Measurements from ENCODE around the gene UXT.

GRCh38 chrX:47697181-47697580 lies 38.2 kb upstream of the UXT start:
- TF ChIP-seq CTCF (IDR thresholded peaks at IDR 0.05) (no peak), ATF2 (CRISPR knock-in tag; IDR thresholded peaks at IDR 0.05; ENCODE audit: borderline replicate concordance, low read depth) (no peak), USF1 (CRISPR knock-in tag; IDR thresholded peaks at IDR 0.05) (no peak), ARID4B (CRISPR knock-in tag; IDR thresholded peaks at IDR 0.05; ENCODE audit: borderline replicate concordance) (no peak), E2F4 (CRISPR knock-in tag; IDR thresholded peaks at IDR 0.05; ENCODE audit: borderline replicate concordance, low read depth) (no peak), FOXK1 (CRISPR knock-in tag; IDR thresholded peaks at IDR 0.05) (no peak), ZBTB43 (CRISPR knock-in tag; IDR thresholded peaks at IDR 0.05) (no peak)

Measured in WTC11 (cell line).